Vagina (tissue), 2 donors: ENCODE results near the gene ZBTB47.

ENCODE experiments used
- POLR2A ChIP-seq, 2 donors: fragments of 450-650 bp; IDR thresholded peaks; one replicate each; pipeline ENCODE4 v1.6.1; 2017; ENCODE audit warnings: antibody characterized with exemption in 2 of 2, mild to moderate bottlenecking in 2 of 2, moderate library complexity in 2 of 2
- TF ChIP-seq, protein P1 (sequence below), 3 experiments: fragments of 450-650 bp in 2 of 3; fragments of 200-600 bp in 1 of 3; sonication (generic) in 1 of 3; IDR thresholded peaks; one replicate each; pipeline ENCODE4 v1.5.1; 2017 to 2019; ENCODE audit warnings: antibody characterized with exemption in 3 of 3, mild to moderate bottlenecking in 2 of 3, moderate library complexity in 2 of 3

DNA sequence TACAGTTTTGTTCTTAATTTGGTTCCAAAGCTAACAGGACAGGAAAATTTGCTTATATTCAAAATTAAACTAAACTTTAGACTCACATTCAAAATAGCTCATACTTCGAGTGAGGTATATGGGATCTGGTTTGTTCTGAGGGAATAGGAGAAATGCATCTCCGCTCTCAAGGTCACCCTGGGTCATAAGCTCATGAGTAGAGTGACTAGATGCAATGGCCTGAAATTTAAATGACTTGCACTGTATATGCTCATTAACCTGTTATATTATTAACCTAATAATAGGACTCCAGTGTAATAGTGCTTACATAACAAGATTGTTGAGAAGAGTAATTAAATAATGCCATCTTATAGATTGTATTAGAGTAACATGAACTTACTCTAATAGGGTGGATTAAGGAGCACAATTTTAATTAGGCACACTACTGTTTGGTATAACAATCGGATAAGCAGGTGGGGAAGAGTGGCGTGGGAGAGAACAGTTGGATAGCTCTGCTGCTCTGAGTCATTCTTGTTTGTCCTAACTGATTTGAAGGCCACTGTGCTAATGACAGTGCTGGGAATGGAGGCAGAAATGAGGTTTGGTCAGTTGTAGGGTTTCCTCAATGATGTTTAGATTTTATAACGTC lies 47.8 kb upstream of the ZBTB47 start:
- TF ChIP-seq, protein P1, sequence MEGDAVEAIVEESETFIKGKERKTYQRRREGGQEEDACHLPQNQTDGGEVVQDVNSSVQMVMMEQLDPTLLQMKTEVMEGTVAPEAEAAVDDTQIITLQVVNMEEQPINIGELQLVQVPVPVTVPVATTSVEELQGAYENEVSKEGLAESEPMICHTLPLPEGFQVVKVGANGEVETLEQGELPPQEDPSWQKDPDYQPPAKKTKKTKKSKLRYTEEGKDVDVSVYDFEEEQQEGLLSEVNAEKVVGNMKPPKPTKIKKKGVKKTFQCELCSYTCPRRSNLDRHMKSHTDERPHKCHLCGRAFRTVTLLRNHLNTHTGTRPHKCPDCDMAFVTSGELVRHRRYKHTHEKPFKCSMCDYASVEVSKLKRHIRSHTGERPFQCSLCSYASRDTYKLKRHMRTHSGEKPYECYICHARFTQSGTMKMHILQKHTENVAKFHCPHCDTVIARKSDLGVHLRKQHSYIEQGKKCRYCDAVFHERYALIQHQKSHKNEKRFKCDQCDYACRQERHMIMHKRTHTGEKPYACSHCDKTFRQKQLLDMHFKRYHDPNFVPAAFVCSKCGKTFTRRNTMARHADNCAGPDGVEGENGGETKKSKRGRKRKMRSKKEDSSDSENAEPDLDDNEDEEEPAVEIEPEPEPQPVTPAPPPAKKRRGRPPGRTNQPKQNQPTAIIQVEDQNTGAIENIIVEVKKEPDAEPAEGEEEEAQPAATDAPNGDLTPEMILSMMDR (IDR thresholded peaks at IDR 0.05): no peak
- no peak for TF ChIP-seq POLR2A (IDR thresholded peaks at IDR 0.05)
